Measurements from ENCODE around the gene NOTCH4. TPM values are rescaled to one million over a fixed set of nuclear protein-coding genes. Genes with fewer than 3 reads are reported as not detected.

Gene NOTCH4
- total and polyA plus RNA-seq, 9 of the 15 experiments (the other 6 are each of a cell fraction or from before 2014, with no cell fraction given): 0.24 to 4.3 (median 1.7) TPM

DNA sequence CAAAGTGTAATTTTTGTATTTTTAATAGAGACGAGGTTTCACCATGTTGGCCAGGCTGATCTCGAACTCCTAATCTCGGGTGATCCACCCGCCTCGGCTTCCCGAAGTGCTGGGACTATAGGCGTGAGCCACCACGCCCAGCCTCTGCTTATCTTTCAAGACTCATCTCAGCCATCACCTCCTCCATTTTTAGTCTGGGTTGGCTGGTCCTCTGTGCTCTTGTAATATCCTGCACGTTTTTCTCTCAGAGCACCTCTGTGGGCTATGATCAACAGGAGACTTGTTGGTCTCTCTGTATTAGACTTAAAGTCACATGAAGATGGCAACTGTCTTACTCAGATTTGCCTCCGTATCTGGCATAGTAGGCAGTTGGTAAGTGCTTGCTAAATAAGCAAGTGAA lies 7.6 kb downstream of the NOTCH4 start (continued):
- TF ChIP-seq, protein P1, sequence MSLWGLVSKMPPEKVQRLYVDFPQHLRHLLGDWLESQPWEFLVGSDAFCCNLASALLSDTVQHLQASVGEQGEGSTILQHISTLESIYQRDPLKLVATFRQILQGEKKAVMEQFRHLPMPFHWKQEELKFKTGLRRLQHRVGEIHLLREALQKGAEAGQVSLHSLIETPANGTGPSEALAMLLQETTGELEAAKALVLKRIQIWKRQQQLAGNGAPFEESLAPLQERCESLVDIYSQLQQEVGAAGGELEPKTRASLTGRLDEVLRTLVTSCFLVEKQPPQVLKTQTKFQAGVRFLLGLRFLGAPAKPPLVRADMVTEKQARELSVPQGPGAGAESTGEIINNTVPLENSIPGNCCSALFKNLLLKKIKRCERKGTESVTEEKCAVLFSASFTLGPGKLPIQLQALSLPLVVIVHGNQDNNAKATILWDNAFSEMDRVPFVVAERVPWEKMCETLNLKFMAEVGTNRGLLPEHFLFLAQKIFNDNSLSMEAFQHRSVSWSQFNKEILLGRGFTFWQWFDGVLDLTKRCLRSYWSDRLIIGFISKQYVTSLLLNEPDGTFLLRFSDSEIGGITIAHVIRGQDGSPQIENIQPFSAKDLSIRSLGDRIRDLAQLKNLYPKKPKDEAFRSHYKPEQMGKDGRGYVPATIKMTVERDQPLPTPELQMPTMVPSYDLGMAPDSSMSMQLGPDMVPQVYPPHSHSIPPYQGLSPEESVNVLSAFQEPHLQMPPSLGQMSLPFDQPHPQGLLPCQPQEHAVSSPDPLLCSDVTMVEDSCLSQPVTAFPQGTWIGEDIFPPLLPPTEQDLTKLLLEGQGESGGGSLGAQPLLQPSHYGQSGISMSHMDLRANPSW (CRISPR knock-in tag; IDR thresholded peaks at IDR 0.05): no peak
- no peak for TF ChIP-seq SP1 (CRISPR knock-in tag; IDR thresholded peaks at IDR 0.05)

DNA sequence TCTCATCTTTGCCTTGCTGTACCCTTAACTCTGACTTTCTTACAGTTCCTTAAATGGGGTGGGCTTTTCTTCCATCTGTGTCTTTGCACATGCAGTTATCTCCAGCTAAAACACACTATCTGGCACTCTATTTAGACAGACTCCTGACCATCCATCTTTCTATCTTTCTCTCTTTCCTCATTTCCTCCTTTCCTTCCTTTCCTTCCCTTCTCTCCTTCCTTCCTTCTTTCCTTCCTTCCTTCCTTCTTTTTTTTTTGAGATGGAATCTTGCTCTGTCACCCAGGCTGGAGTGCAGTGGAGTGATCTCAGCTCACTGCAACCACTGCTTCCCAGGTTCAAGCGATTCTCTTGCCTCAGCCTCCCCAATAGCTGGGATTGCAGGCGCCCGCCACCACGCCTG lies 8.2 kb downstream of the NOTCH4 start:
- in situ Hi-C loops (cut with MboI) (no loop called here), intact Hi-C loops (cut with micrococcal nuclease) (no loop called here)
- Histone ChIP-seq H3K4me2 (ENCODE audit: insufficient read depth, low read length) (no peak overlapping the region; the same call in 1 of the 2 replicates), H3K36me3 (ENCODE audit: control insufficient read depth, insufficient read depth, low read length) (no peaks in the 10 kb centered on the region), H3K9me3 (replicated peaks; ENCODE audit: control insufficient read depth, insufficient read depth, low read depth, low read length) (no peaks in the 10 kb centered on the region), H3K9ac (ENCODE audit: insufficient read depth in 1 of 2, low read depth in 2 of 2, low read length in 2 of 2) (no peak overlapping the region), H3K4me3 (no peak overlapping the region), H4K20me1 (replicated peaks; ENCODE audit: control insufficient read depth, insufficient read depth, low read length) (no peaks in the 10 kb centered on the region), H3K4me1 (replicated peaks in 1 of 2; ENCODE audit: control insufficient read depth in 2 of 2, insufficient read depth in 2 of 2, low read length in 2 of 2) (peaks cover 8 to 15% of the 10 kb centered on the region in 2 experiments; a peak in 4 of 5 replicates), H2AFZ (ENCODE audit: low read depth, low read length) (peak overlapping the region; percentile 33; the same call in 1 of the 2 replicates), H3K9me1 (ENCODE audit: control insufficient read depth, insufficient read depth, low read length) (no peaks in the 10 kb centered on the region), H3K79me2 (ENCODE audit: control insufficient read depth, insufficient read depth, low read length) (no peaks in the 10 kb centered on the region), H3K27ac (ENCODE audit: extremely low read depth, low read depth, low read length) (no peak overlapping the region), H3K27me3 (ENCODE audit: control insufficient read depth in 2 of 2, insufficient read depth in 2 of 2, low read length in 2 of 2) (peaks cover 7 to 32% of the 10 kb centered on the region in 2 experiments; a peak in 3 of 5 replicates)
- POLR2A ChIA-PET: interaction anchor here (0.5 to 1.1 kb wide), 2 partner anchors 10 to 99 kb away, joined by 3 to 4 read pairs; no protein-coding TSS in a partner anchor
- FAIRE-seq (no peak), ATAC-seq (no peak), DNase-seq (ENCODE audit: extremely low read depth in 1 of 4, low spot score in 3 of 4) (no peak)
- BruUV-seq (replicated peaks): no TSS peak
- WGBS (ENCODE audit: insufficient coverage, low coverage, missing lambda C conversion rate): no CpG with 5 or more reads among the region's 4 CpGs
- CTCF ChIA-PET (ENCODE audit: low intra/inter-chr PET ratio): no interaction called here
- no peak for TF ChIP-seq SNRNP70 (optimal IDR thresholded peaks at IDR 0.05; ENCODE audit: low read depth, low read length)
- TF ChIP-seq YBX1 (IDR thresholded peaks at IDR 0.05): 0 out of 2 replicates have a peak, but pooled peaks have one; percentile 43
- TF ChIP-seq GATAD2B (IDR thresholded peaks at IDR 0.05; ENCODE audit: borderline replicate concordance): no peak
- TF ChIP-seq, protein P2, sequence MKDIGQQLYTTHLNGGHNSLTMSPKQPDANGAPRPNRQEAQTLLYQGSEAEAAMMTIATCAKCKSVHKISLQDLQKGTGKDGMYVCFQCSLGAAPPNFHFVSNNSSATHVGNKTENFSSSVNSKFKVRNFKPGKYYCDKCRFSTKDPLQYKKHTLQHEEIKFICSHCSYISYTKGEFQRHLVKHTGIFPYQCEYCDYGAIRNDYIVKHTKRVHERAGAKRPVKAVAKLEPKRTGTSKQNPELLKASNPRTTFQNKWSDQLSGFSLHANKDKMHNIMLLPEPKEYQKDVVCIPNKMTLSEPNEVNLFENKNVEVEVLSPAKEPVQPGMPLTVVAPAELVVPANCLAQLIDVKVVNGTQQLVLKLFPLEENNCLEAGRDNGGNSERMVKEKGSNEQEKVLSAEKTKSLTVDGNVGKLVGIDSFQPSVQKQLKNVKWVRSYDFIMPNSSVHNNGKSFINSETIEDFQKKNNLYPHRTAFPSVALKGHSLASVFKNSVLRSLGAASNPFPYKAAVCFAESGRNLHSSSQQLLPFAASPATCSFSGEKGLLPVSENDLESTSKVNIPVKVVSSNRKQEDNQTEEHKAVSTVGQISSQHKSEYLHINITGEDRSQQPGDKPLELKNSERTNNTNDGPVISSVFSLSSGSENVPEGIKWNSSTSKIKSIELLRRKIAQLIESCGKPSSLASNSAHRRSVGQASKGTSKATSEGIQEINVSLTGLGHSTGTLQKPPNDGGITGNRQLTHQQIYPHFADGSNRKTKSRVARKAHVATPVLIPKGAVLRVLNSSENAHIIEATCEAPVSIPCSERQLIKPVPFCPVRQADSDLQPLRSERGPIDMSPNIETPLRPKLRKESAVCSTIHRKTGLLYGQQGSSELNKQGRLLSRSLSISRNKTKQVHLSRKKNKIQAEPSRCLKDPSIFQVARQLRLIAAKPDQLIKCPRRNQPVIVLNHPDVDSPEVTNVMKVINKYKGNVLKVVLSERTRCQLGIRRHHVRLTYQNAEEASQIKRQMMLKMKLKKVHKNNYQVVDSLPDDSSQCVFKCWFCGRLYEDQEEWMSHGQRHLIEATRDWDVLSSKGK (CRISPR knock-in tag; IDR thresholded peaks at IDR 0.05): no peak
- TF ChIP-seq, protein P3, sequence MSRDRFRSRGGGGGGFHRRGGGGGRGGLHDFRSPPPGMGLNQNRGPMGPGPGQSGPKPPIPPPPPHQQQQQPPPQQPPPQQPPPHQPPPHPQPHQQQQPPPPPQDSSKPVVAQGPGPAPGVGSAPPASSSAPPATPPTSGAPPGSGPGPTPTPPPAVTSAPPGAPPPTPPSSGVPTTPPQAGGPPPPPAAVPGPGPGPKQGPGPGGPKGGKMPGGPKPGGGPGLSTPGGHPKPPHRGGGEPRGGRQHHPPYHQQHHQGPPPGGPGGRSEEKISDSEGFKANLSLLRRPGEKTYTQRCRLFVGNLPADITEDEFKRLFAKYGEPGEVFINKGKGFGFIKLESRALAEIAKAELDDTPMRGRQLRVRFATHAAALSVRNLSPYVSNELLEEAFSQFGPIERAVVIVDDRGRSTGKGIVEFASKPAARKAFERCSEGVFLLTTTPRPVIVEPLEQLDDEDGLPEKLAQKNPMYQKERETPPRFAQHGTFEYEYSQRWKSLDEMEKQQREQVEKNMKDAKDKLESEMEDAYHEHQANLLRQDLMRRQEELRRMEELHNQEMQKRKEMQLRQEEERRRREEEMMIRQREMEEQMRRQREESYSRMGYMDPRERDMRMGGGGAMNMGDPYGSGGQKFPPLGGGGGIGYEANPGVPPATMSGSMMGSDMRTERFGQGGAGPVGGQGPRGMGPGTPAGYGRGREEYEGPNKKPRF (IDR thresholded peaks at IDR 0.05; ENCODE audit: low read depth, low read length): no peak
- TF ChIP-seq, protein P4, sequence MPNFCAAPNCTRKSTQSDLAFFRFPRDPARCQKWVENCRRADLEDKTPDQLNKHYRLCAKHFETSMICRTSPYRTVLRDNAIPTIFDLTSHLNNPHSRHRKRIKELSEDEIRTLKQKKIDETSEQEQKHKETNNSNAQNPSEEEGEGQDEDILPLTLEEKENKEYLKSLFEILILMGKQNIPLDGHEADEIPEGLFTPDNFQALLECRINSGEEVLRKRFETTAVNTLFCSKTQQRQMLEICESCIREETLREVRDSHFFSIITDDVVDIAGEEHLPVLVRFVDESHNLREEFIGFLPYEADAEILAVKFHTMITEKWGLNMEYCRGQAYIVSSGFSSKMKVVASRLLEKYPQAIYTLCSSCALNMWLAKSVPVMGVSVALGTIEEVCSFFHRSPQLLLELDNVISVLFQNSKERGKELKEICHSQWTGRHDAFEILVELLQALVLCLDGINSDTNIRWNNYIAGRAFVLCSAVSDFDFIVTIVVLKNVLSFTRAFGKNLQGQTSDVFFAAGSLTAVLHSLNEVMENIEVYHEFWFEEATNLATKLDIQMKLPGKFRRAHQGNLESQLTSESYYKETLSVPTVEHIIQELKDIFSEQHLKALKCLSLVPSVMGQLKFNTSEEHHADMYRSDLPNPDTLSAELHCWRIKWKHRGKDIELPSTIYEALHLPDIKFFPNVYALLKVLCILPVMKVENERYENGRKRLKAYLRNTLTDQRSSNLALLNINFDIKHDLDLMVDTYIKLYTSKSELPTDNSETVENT (CRISPR knock-in tag; IDR thresholded peaks at IDR 0.05): no peak
- no peak for TF ChIP-seq COPS2 (conservative IDR thresholded peaks at IDR 0.05)

All from K562 (cell line).